Astrocyte of the cerebellum (primary cell): ENCODE measurements around the gene TRHDE.

Experiments
- DNase-seq: peaks from one replicate; pipeline ENCODE4 v3.0.0-alpha.2; 2011; ENCODE audit warnings: low read depth
- H3K4me3 ChIP-seq: 2 replicates; pipeline ENCODE4 v1.5.1; 2011; ENCODE audit warnings: mild to moderate bottlenecking, low read depth, low read length, moderate library complexity
- CTCF ChIP-seq: IDR thresholded peaks from 2 replicates; pipeline ENCODE4 v1.5.1; 2012; ENCODE audit warnings: low read length, low read depth, moderate library complexity, mild to moderate bottlenecking; ENCODE audit errors: missing control alignments
- in situ Hi-C: cut with HindIII; loops from 2 replicates; pipeline ENCODE4 v1.10.0; 2017; ENCODE audit warnings: low sequenced_read_pairs

The TRHDE gene

DNA sequence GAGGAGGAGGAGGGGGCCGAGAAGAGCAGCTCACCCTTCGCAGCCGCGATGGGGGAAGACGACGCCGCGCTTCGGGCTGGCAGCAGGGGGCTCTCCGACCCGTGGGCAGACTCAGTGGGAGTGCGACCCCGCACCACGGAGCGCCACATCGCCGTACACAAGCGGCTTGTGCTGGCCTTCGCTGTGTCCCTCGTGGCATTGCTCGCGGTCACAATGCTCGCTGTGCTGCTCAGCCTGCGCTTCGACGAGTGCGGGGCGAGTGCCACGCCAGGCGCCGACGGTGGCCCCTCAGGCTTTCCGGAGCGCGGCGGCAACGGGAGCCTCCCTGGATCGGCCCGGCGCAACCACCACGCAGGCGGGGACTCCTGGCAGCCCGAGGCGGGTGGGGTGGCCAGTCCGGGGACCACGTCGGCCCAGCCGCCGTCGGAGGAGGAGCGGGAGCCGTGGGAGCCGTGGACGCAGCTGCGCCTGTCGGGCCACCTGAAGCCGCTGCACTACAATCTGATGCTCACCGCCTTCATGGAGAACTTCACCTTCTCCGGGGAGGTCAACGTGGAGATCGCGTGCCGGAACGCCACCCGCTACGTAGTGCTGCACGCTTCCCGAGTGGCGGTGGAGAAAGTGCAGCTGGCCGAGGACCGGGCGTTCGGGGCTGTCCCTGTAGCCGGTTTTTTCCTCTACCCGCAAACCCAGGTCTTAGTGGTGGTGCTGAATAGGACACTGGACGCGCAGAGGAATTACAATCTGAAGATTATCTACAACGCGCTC, 745 bp downstream of the TRHDE start:
- in situ Hi-C loops = no loop called here
- peak; percentile 14 for TF ChIP-seq CTCF
- DNase-seq = no peak
- peak overlapping the region; percentile 79 for H3K4me3 ChIP-seq

DNA sequence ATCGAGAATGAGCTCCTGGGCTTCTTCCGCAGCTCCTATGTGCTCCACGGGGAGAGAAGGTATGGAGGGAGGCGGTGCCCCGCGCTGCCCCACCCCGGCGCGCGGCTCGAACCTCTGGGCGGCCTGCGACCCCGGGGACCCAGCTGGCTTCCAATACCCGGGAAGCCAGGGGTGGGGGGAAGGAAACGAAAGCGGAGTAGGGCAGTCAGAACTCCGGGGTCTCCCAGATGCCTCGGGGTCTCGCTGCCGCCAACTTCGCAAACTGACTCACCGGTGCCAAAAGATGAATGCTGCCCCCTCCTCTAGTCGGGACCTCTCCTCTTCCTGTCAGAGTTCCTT, 1.3 kb downstream of the TRHDE start:
- DNase-seq = no peak
- in situ Hi-C loops = no loop called here
- TF ChIP-seq CTCF = no peak
- H3K4me3 ChIP-seq = peak overlapping the region; percentile 79

DNA sequence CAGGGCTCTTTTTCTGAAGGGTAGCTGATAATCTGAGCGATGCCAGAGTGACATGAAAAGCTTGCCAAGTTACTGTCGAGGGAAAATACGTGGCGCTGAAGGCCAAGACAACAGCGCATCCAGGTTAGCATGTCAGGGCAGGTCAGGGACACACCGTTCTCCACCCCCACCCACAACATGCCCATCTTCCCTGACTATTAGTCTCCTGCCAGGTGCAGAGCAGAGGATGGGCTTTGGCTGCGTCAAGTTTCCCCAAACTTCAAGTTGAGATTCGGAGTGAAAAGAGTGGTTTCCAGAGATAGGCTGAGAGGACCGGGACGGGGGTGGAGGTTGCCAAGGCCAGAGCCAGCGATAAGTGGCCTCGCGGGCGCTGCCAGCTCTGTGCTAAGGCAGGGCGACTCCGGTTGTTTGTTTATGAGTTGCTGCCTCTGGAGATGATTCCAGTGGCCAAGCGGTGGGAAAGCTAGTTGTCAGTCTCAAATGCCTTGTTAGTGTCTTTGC, 1.7 kb downstream of the TRHDE start:
- no peak for TF ChIP-seq CTCF
- peak overlapping the region; percentile 79 for H3K4me3 ChIP-seq
- in situ Hi-C loops = no loop called here
- no peak for DNase-seq

DNA sequence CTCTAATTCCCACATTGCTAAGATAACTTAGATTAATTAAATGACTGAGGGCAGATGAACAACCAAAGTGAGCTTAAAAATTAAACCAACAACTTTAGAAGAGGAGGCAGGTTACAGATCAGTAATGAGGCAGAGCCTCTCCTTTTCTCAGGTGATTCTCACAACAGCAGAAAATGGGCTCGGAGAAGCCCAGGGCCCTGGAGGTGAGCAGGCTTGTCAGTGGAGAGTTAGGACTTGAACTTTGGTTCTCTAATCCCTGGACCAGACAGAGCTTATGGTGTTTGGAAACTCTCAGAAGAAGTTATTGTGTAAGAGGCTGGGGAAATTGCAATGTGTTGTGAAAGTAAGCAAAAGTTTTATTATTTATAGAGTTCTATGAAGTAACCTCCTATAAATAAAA, 2.8 kb downstream of the TRHDE start:
- no peak for TF ChIP-seq CTCF
- DNase-seq = no peak
- H3K4me3 ChIP-seq = peak overlapping the region; percentile 79
- in situ Hi-C loops = no loop called here

DNA sequence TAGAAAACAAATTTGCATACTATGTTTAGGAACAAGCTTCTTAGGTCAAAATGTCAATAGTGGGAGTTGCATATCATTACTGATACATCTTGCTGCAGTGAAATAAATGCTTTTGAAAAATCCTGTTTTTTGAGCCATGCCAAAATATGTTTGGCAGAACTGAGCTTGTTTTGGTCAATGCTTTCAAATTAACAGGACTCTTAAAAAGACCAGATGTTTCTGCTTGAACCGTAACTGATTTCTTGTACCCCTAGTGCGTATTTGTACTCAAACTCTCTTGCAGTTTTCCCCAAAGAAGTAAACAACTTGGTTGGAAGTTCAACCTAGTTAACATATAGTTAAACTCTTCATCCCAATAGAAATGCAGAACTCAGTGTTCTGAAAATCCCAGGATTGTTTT, 3.4 kb downstream of the TRHDE start:
- H3K4me3 ChIP-seq = peak overlapping the region; percentile 79
- in situ Hi-C loops = no loop called here
- no peak for TF ChIP-seq CTCF
- DNase-seq = no peak

DNA sequence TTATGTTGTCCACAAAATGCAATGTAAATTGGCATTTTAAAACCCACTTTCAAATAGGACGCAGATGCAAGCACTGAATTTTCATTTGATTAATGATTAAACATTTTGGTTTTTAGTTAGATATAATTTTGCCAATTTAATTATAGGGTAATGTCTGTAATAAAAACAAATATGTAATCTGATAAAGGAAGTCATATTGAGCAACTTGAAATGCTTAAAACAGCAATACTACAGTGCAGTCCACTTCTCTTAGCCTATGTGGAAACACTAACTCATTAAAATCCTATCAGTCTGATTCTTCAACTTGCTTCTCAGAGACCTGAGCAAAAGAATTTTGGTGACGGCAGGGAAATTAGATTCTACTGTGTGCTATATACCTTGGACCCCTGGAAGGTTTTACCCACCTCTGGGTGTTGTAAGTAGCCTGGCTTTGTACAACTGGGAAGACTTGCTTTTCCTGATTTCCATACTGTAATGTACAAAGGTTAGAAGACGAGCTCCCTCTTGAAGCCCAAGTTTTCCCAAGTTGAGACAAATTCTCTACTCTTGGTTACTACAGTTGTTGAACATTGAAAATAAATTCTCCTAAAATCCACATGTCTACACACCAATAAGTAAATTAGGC, 4.1 kb downstream of the TRHDE start:
- TF ChIP-seq CTCF = no peak
- in situ Hi-C loops = no loop called here

More for the DNA sequence above, 4.1 kb downstream of the TRHDE start:
- no peak for DNase-seq
- H3K4me3 ChIP-seq = peak overlapping the region; percentile 10
